Natural killer cell (primary cell): ENCODE measurements around the gene PDE8A. TPM values are rescaled to one million over a fixed set of nuclear protein-coding genes. Genes with fewer than 3 reads are reported as not detected.
A peak's percentile ranks its signal among the peaks of the same experiment; 100 is the strongest.

Source experiments
- ATAC-seq, 3 donors: fragments of 150-1000 bp in 2 of 3; fragments of 200-7000 bp in 1 of 3; cut with Tn5 transposase; 1 replicate in 1 of 3; 2 replicates in 2 of 3; pipeline ENCODE4 v1.10.0; 2021; ENCODE audit warnings: mild to moderate bottlenecking in 2 of 3, moderate library complexity in 2 of 3
- DNase-seq, 2 donors: peaks; one replicate each; pipeline versions ENCODE4 v3.0.0 to v3.0.0-alpha.2; 2013 to 2021; ENCODE audit warnings: mixed read lengths in 1 of 2
- H3K27ac ChIP-seq: one replicate; pipeline ENCODE4 v1.5.1; 2013; ENCODE audit warnings: mild to moderate bottlenecking, low read length
- H3K27me3 ChIP-seq: one replicate; pipeline ENCODE4 v1.6.1; 2013; ENCODE audit warnings: low read length; ENCODE audit not compliant: control insufficient read depth, insufficient read depth
- H3K36me3 ChIP-seq: one replicate; pipeline ENCODE4 v1.6.1; 2013; ENCODE audit warnings: low read length; ENCODE audit not compliant: control insufficient read depth, insufficient read depth
- H3K4me1 ChIP-seq: one replicate; pipeline ENCODE4 v1.6.1; 2013; ENCODE audit warnings: low read length; ENCODE audit not compliant: control insufficient read depth, insufficient read depth
- H3K4me3 ChIP-seq: one replicate; pipeline ENCODE4 v1.5.1; 2013; ENCODE audit warnings: low read length
- H3K9me3 ChIP-seq: one replicate; pipeline ENCODE4 v1.6.1; 2013; ENCODE audit warnings: low read length; ENCODE audit not compliant: control insufficient read depth, insufficient read depth
- H3K27ac Mint-ChIP-seq, 2 donors: one replicate each; pipeline ENCODE4 v1.8.0; 2022; ENCODE audit warnings: mild to moderate bottlenecking in 2 of 2, mixed read lengths in 2 of 2, moderate library complexity in 1 of 2
- H3K27me3 Mint-ChIP-seq, 2 donors: one replicate each; pipeline ENCODE4 v1.8.0; 2022; ENCODE audit warnings: low read depth in 2 of 2, mixed read lengths in 2 of 2
- H3K36me3 Mint-ChIP-seq: one replicate; pipeline ENCODE4 v1.8.0; 2022; ENCODE audit warnings: mixed read lengths
- H3K4me1 Mint-ChIP-seq, 2 donors: one replicate each; pipeline ENCODE4 v1.8.0; 2022; ENCODE audit warnings: mixed read lengths in 2 of 2
- H3K4me3 Mint-ChIP-seq: one replicate; pipeline ENCODE4 v1.8.0; 2022; ENCODE audit warnings: mild to moderate bottlenecking, moderate library complexity, mixed read lengths
- H3K9me3 Mint-ChIP-seq, 2 donors: one replicate each; pipeline ENCODE4 v1.8.0; 2022; ENCODE audit warnings: mixed read lengths in 2 of 2
- CTCF ChIP-seq: fragments of 200-600 bp; IDR thresholded peaks from one replicate; pipeline ENCODE4 v1.8.0; 2022; ENCODE audit warnings: antibody characterized with exemption
- WGBS: methylation state at CpG from one replicate; pipeline ENCODE4 v1.1.7; 2013; ENCODE audit warnings: missing lambda C conversion rate; ENCODE audit not compliant: insufficient coverage; 5-methylcytosine and 5-hydroxymethylcytosine counted together
- intact Hi-C: fragments of 100-400 bp; cut with micrococcal nuclease; formaldehyde crosslinking; loops from one replicate; pipeline ENCODE4 v1.14.2; 2022
- total RNA-seq, 4 donors: library from RNA; stranded (reverse); fragments of 120-200 nt in 1 of 4; gene quantifications; one replicate each; pipeline versions ENCODE4 v1.2.3 to v1.2.4, GENCODE V29; 2013 to 2022

Gene PDE8A
- total RNA-seq, 3 donors from 2014 or later (not counting 1 experiment from before 2014, with no cell fraction given) = 21.0 to 24.2 (median 23.8) TPM

GRCh38 chr15:84979651-84980050 lies 2.0 kb upstream of the PDE8A start:
- WGBS = 60% methylated on average over 16 of the region's 16 CpGs
- no peak for DNase-seq
- Mint-ChIP-seq H3K9me3 (no peaks in the 10 kb centered on the region), H3K4me1 (peaks cover 23 to 24% of the 10 kb centered on the region in 2 donors), H3K27me3 (no peaks in the 10 kb centered on the region), H3K4me3 (peak overlapping the region; percentile 97), H3K36me3 (no peaks in the 10 kb centered on the region), H3K27ac (peak overlapping the region; percentile 90)
- H3K36me3 ChIP-seq = no peaks in the 10 kb centered on the region
- no peaks in the 10 kb centered on the region for H3K27me3 ChIP-seq
- no peaks in the 10 kb centered on the region for H3K9me3 ChIP-seq
- no peak overlapping the region for H3K27ac ChIP-seq
- no peak overlapping the region for H3K4me3 ChIP-seq
- ATAC-seq = no peak
- TF ChIP-seq CTCF = no peak
- peaks cover 19% of the 10 kb centered on the region for H3K4me1 ChIP-seq
- intact Hi-C loops = loop anchor here (2.0 to 10.0 kb wide), 4 partner anchors 55 to 815 kb away; partner anchors contain the start of genes KLHL25 and ZNF592

- H3K9me3 Mint-ChIP-seq = no peaks in the 10 kb centered on the region
- WGBS = 0% methylated on average over 66 of the region's 66 CpGs
- ATAC-seq = peak; percentile 63 to 82 (median 72)
- peaks cover 19% of the 10 kb centered on the region for H3K4me1 ChIP-seq
- H3K4me3 ChIP-seq = peak overlapping the region; percentile 82
- peak overlapping the region; percentile 97 for H3K4me3 Mint-ChIP-seq
- no peaks in the 10 kb centered on the region for H3K27me3 ChIP-seq
- H3K36me3 Mint-ChIP-seq = no peaks in the 10 kb centered on the region
- DNase-seq = peak; percentile 91 to 93
- peaks cover 25% of the 10 kb centered on the region in 2 donors for H3K4me1 Mint-ChIP-seq
- no peaks in the 10 kb centered on the region for H3K27me3 Mint-ChIP-seq
- TF ChIP-seq CTCF = no peak
- H3K9me3 ChIP-seq = no peaks in the 10 kb centered on the region
- H3K27ac Mint-ChIP-seq = peak overlapping the region; percentile 90
- intact Hi-C loops = loop anchor here (2.0 to 10.0 kb wide), 4 partner anchors 54 to 814 kb away; partner anchors contain the start of genes KLHL25 and ZNF592
- peak overlapping the region; percentile 100 for H3K27ac ChIP-seq
- no peaks in the 10 kb centered on the region for H3K36me3 ChIP-seq
These were observed 1.2 kb upstream of the PDE8A start for GRCh38 chr15:84980196-84981053.

GRCh38 chr15:84981054-84981710 lies 474 bp upstream of the PDE8A start:
- Histone ChIP-seq H3K27ac (peak overlapping the region; percentile 100), H3K4me1 (peaks cover 19% of the 10 kb centered on the region), H3K27me3 (no peaks in the 10 kb centered on the region), H3K9me3 (no peaks in the 10 kb centered on the region), H3K36me3 (no peaks in the 10 kb centered on the region), H3K4me3 (peak overlapping the region; percentile 82)
- under 1% methylated on average over 75 of the region's 75 CpGs for WGBS
- TF ChIP-seq CTCF = no peak
- ATAC-seq = peak; percentile 69 to 86 (median 73)
- intact Hi-C loops = loop anchor here (2.0 to 10.0 kb wide), 4 partner anchors 54 to 814 kb away; partner anchors contain the start of genes KLHL25 and ZNF592
- H3K4me3 Mint-ChIP-seq = peak overlapping the region; percentile 97
- peak overlapping the region; percentile 90 for H3K27ac Mint-ChIP-seq
- H3K36me3 Mint-ChIP-seq = no peaks in the 10 kb centered on the region
- no peaks in the 10 kb centered on the region for H3K9me3 Mint-ChIP-seq
- peak; percentile 96 to 98 for DNase-seq
- H3K4me1 Mint-ChIP-seq = peaks cover 29 to 30% of the 10 kb centered on the region in 2 donors
- H3K27me3 Mint-ChIP-seq = no peaks in the 10 kb centered on the region
